ENCODE measurements around the gene FOXA1. TPM values are rescaled to one million over a fixed set of nuclear protein-coding genes. Genes with fewer than 3 reads are reported as not detected.
A peak's percentile ranks its signal among the peaks of the same experiment; 100 is the strongest.

Gene FOXA1
- total and polyA plus RNA-seq, 2 of the 8 experiments (the other 6 are each of a cell fraction or from before 2014, with no cell fraction given) = 0.08 to 0.20 TPM

- H3K56ac ChIP-seq (replicated peaks; ENCODE audit: insufficient read length, low read depth, low read length) = no peak overlapping the region
- POLR2A ChIA-PET (ENCODE audit: partially characterized antibody) = interaction anchor here (0.7 to 1.5 kb wide), 4 partner anchors 8 to 23 kb away, joined by 3 to 5 read pairs (median 4); no protein-coding TSS in a partner anchor
- no peak overlapping the region for H3K14ac ChIP-seq (ENCODE audit: insufficient read length)
- H4K91ac ChIP-seq (replicated peaks; ENCODE audit: insufficient read length, low read length) = no peak overlapping the region
- CTCF ChIA-PET (ENCODE audit: partially characterized antibody) = interaction anchor here (0.6 to 7.6 kb wide), 7 partner anchors 11 to 354 kb away, joined by 4 to 62 read pairs (median 7); no protein-coding TSS in a partner anchor
- H3K9ac ChIP-seq (replicated peaks in 1 of 4; ENCODE audit: extremely low read depth in 1 of 4, low read depth in 3 of 4, low read length in 3 of 4) = no peak overlapping the region; a peak in 1 of 7 replicates
- no peaks in the 10 kb centered on the region for H3K79me1 ChIP-seq (ENCODE audit: low read depth, low read length)
- H3K18ac ChIP-seq (ENCODE audit: extremely low read depth, low read length) = no peak overlapping the region; the same call in 1 of the 2 replicates
- peak in 1 of 2 experiments; percentile 76 for DNase-seq (ENCODE audit: low read depth in 1 of 2, low spot score in 2 of 2)
- no peak overlapping the region for H2AFZ ChIP-seq (ENCODE audit: low read length)
- H3K36me3 ChIP-seq (ENCODE audit: control insufficient read depth in 2 of 4, insufficient read depth in 4 of 4, low read length in 3 of 4) = no peaks in the 10 kb centered on the region
- no peak overlapping the region for H4K5ac ChIP-seq (ENCODE audit: insufficient read length, low read depth, low read length)
- H3K27ac ChIP-seq (ENCODE audit: low read depth, low read length) = no peak overlapping the region
- 4% methylated on average over 57 of the region's 57 CpGs; no CpG with 5 or more reads in 1 of the 2 experiments for WGBS, 2 experiments (ENCODE audit: extremely low coverage in 1 of 2, insufficient coverage in 1 of 2, insufficient read length in 1 of 2, insufficient replicate concordance in 2 of 2, low coverage in 1 of 2, low lambda C conversion rate in 2 of 2, missing lambda C conversion rate in 1 of 2)
- no peak overlapping the region for H3K4ac ChIP-seq (replicated peaks; ENCODE audit: insufficient read length, low read depth, low read length)
- H3K4me3 ChIP-seq (ENCODE audit: extremely low read depth in 1 of 4, insufficient read depth in 2 of 4, low read depth in 3 of 4, low read length in 4 of 4) = peak overlapping the region; percentile 20 to 57 (median 36); a peak in 7 of 8 replicates
- no peak overlapping the region for H3K23ac ChIP-seq (ENCODE audit: insufficient read length)
- no peaks in the 10 kb centered on the region for H3K9me3 ChIP-seq (ENCODE audit: insufficient read depth in 2 of 2, low read depth in 1 of 2, low read length in 1 of 2)
- H2BK15ac ChIP-seq (ENCODE audit: low read length) = peak overlapping the region; percentile 88; the same call in 1 of the 2 replicates
- no peak overlapping the region for H2BK20ac ChIP-seq (ENCODE audit: low read length)
- no peak overlapping the region for H2BK12ac ChIP-seq (ENCODE audit: low read depth, low read length)
- H4K8ac ChIP-seq (ENCODE audit: extremely low read depth, insufficient read depth, low read length) = peak overlapping the region; percentile 47; the same call in 1 of the 2 replicates
- FAIRE-seq = no peak
- peaks cover 0 to 25% (median 13%) of the 10 kb centered on the region in 4 experiments; a peak in 6 of 7 replicates for H3K4me1 ChIP-seq (replicated peaks in 1 of 4; ENCODE audit: control insufficient read depth in 3 of 4, insufficient read depth in 4 of 4, low read length in 3 of 4)
- H2BK120ac ChIP-seq (replicated peaks; ENCODE audit: low read depth, low read length) = no peak overlapping the region
- peaks cover 5% of the 10 kb centered on the region for H3K23me2 ChIP-seq (ENCODE audit: low read depth, low read length)
- peaks cover 68 to 99% (median 95%) of the 10 kb centered on the region in 4 experiments for H3K27me3 ChIP-seq (replicated peaks in 1 of 4; ENCODE audit: control insufficient read depth in 3 of 4, extremely low read depth in 1 of 4, insufficient read depth in 3 of 4, low read length in 3 of 4)
- H2AK5ac ChIP-seq (ENCODE audit: low read depth, low read length) = no peak overlapping the region
- peaks cover 8 to 23% of the 10 kb centered on the region in 2 experiments for H4K20me1 ChIP-seq (replicated peaks in 1 of 2; ENCODE audit: control insufficient read depth in 1 of 2, insufficient read depth in 2 of 2, low read length in 2 of 2)
- H3K4me2 ChIP-seq (ENCODE audit: insufficient read depth in 1 of 2, low read depth in 2 of 2, low read length in 2 of 2) = peak overlapping the region; percentile 71 to 89
- H3K79me2 ChIP-seq (ENCODE audit: control insufficient read depth in 1 of 2, insufficient read depth in 2 of 2, low read length in 2 of 2) = no peaks in the 10 kb centered on the region
- H2BK5ac ChIP-seq (ENCODE audit: low read depth, low read length) = no peak overlapping the region
- TF ChIP-seq E2F6 (IDR thresholded peaks at IDR 0.05) = peak; percentile 90
- TF ChIP-seq USF2 (IDR thresholded peaks at IDR 0.05; ENCODE audit: low read length) = no peak
- peak; percentile 37; the same call in 1 of the 2 replicates for TF ChIP-seq KDM1A (IDR thresholded peaks at IDR 0.05; ENCODE audit: borderline replicate concordance, low read length)
- TF ChIP-seq NRF1 (IDR thresholded peaks at IDR 0.05; ENCODE audit: low read depth, low read length) = no peak
Measured at GRCh38 chr14:37599507-37600368, 4.7 kb upstream of the FOXA1 start.
